Kasumi-1 (cell line): ENCODE measurements around the gene MYH9.
A peak's percentile ranks its signal among the peaks of the same experiment; 100 is the strongest.

Experiments used
- DNase-seq, 2 experiments: peaks; one replicate each; lab custom pipeline; 2025; lab: John Stamatoyannopoulos, UW

The MYH9 gene

GRCh38 chr22:36367479-36367878, 20.3 kb downstream of the MYH9 start:
- DNase-seq, result no peak

- DNase-seq, result no peak
These were observed 20.7 kb downstream of the MYH9 start for GRCh38 chr22:36367066-36367465.

- no peak for DNase-seq
These were observed 21.5 kb downstream of the MYH9 start for GRCh38 chr22:36366291-36366708.

DNA sequence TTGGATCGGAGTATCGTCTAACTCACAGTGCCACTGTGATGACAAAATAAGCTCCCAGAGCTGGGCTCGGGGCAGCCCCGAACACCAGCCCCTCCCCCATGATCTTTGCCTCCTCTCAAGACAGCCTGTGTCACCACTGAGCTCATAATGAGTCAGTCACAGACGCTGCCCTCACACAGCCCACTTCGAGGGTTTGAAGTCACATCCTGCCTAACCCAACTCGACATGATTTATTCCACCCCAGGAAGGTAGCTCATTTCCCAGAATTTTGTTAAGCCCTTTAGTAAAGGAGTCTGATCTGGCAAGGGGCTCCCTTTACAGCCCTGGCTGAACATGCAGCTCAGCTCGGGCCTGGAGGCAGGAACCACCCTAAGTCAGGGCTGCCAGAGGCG, 22.8 kb downstream of the MYH9 start:
- peak; percentile 28 to 30 for DNase-seq

GRCh38 chr22:36364255-36365019, 23.3 kb downstream of the MYH9 start:
- no peak for DNase-seq

- DNase-seq, result no peak
These were observed 24.3 kb downstream of the MYH9 start for GRCh38 chr22:36363349-36363981.

DNA sequence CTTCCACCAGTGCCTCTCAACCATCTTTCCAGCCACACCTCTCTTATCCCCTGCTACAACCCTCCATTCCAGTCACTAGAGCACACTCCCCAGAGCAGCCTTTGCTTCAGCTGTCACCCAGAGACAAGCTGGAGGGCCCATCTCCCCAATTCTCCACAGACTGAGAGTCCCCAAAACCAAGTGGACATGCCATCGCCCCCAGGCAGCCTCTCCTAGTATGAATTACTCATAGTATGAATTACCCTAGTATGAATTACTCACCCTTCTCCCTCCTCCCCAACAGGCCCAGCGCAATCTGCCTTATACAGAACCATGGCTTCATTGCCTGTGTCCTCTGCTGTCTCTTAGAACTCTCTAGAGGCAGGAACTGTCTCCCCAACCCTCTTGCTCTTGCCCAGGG, 24.8 kb downstream of the MYH9 start:
- no peak for DNase-seq

DNA sequence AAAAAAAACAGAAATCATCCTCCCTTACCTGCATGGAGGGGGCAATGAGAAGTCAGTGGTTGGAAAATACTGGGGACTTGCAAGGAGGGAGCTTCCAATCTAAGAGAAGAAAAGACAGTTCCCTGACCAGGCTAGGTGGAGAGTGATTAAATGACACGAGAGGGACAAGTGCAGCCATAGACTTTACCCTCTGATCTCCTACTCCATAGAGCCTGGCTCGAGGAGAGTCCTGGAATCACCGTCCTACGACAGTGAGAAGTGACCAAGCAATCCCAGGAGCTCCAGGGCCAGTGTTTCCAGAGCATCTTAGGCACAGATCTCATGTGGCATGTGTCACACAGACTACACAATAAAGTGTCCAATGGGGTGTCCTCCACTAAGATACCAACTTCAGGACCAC, 25.7 kb downstream of the MYH9 start:
- DNase-seq, result no peak

DNA sequence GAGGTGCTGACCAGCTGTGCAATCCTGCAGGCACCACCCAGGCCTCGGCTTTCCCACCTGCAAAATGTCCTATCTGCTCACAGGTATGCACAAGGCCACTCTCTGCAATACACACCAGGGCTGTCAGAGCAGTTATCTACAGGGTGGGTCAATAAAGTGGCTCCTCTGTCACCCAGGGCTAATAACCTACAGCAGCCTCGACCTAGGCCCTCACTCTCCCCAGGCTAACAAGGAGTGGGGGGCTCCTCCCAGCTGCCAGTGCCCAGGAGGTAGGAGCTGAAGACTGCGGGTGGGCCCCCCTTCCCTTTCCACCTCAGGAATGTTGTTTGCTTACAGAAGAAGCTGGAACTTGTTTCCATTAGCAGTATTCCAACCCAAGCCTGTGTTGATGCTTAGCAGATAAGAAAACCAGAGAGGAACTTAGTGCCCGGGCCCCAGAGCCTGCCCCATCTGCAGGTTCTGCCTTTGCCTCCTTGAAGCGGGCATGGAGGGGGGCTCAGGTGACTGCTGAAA, 26.8 kb downstream of the MYH9 start:
- no peak for DNase-seq

DNA sequence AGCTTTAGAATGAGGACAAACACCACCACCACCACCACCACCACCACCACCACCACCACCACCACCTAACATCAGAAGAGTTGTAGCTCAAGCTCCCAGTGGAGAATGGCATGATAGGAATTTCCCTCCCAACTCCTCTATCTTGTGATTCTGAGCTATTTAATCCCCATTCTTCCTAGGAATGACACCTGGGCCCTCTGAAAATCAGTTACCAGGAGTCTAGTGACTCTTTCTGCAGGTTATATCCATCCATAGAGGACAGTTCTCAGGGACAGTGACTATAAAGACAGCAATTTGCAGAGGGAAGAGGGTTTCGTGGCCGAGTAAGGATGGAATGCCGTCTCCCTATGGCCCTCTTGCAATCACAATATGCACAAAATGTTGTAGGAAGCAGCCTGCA, 27.8 kb downstream of the MYH9 start:
- DNase-seq, result no peak

- no peak for DNase-seq
These were observed 28.2 kb downstream of the MYH9 start for GRCh38 chr22:36359470-36359996.

- DNase-seq, result no peak
These were observed 29.0 kb downstream of the MYH9 start for GRCh38 chr22:36358533-36359469.

DNA sequence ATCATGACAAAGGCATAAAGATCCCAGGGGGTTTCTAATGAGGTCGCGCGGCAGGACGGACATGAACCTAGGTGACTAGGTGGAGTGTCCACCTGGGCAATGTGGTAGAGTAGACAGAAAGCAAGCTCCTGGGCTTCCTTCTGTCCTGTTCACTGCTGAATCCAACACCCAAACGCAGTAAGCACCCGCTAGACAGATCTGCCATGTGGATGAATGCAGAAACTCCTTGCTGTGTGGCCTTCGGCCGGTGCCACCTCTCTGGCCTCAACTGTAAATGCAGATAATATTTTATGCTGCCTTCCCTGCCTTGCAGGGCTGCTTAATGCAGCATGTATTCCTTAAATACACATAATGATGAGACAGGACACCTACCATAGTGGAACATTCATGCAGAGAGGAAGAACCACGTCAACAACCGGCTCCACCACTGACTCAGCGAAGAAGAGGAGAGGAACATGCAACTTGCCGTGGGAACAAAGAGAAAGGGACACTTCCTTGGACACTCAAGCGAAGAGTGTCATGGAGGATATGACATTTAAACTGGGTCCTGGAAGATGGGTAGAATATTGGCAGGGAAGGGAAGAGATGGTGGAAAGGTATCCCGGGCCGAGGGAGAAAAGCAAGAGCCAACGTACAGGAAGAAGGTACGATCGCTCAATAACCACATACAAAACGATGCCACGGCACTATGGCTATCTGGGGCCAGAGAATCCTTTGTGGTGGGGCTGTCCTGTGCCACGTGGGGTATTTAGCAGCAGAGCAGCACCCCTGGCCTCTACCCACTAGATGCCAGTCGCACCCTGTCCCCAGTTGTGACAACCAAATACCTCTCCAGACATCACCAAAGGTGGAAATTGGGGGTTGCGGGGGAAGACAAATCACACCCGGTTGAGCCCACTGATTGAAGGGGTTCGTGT, 30.8 kb downstream of the MYH9 start:
- DNase-seq, result no peak

DNA sequence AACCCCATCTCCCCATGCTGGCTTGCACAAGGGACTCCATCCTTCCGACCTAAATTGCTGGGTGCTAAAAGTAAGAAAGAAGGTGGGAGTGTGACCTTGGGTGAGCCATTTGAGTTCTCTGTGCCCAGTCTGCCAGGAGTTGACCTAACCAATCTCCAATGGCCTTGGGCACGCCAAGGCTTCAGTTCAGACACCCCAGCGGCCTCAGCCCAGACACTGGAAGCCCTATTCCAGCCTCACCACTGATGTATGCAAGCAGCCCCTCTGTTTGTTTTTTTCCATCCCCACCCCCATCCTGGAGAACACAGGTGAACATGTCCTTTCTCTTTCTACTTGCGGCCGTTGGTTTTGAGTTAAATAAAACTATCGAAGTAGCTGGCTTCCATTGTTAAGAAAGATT, 31.9 kb downstream of the MYH9 start:
- DNase-seq, result no peak

DNA sequence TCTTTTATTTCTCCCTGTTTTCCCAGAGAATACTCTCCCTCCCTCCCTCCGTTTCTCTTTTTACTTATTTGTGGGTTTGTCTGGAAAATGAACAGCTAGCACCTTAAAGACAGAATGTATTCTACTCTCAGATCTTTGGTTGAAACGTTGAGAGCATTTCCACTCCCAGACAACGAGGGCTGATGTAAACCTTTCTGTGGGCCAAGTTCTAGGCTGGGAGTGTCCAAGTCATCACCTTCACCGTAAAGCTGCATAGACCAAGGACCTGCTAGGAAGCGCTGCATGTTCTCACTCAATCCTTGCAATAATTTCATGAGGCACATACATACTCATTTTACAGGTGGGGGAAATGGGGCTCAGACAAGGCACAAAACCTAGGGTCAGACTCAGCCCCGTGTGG, 32.4 kb downstream of the MYH9 start:
- no peak for DNase-seq

DNA sequence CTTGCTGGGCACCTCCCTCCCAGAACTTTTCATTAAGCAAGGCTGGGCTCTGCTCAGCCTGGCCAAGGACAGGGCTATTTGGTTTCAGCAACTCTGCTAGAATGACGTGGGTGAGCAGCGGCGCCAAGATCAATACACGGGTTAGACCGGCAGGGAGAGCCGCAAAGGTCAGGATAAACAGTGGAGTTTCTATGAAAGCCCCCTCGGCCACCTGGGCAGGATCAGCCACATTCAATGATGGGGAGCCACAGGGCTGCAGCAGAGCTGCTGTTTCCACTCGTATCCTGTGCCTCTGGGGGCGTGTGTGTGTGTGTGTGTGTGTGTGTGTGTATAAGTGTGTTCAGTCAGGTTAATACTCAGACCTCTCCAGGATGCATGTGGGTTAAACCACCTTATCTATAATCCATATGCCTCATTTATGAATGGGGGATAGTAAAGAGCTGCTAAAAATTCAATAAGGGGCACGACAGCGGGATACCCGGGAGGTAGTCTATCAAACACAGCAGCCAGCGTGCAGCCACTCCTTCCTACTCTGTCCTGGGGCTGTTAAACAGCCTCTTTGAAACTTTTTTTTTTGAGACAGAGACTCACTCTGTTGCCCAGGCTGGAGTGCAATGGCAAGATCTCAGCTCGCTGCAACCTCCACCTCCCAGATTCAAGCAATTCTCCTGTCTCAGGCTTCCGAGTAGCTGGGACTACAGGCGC, 34.8 kb downstream of the MYH9 start:
- no peak for DNase-seq

- no peak for DNase-seq
These were observed 35.6 kb downstream of the MYH9 start for GRCh38 chr22:36351921-36352802.

- no peak for DNase-seq
These were observed 36.8 kb downstream of the MYH9 start for GRCh38 chr22:36350751-36351594.

DNA sequence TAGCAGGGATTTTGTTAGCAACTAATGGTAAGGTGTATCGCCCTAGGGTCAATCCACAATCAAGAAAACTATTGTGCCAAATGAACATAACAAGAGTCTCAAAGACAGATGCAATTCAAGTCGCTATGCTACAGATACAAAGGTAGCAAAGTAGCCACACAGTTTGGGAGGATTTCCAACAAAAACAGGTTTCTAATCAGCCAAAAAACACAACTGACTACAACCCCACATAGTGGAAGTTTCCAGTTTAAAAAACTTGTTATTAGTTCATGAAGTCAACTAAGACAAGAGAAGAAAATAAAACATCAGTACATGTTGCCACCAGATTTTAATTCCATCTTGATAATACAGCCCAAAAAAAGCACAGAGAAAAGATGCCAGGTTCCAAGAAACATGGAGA, 38.0 kb downstream of the MYH9 start:
- no peak for DNase-seq
